Measurements from ENCODE around the gene TAGLN. TPM values are rescaled to one million over a fixed set of nuclear protein-coding genes. Genes with fewer than 3 reads are reported as not detected.

TAGLN gene
- total and polyA plus RNA-seq, 2 donors (not counting 1 experiment from before 2014, with no cell fraction given), result 17.9 to 51.8 TPM

- Histone ChIP-seq H3K4me1 (ENCODE audit: control insufficient read depth in 2 of 2, insufficient read depth in 2 of 2, low read length in 2 of 2) (peaks cover 34 to 38% of the 10 kb centered on the region in 2 donors), H4K20me1 (ENCODE audit: control insufficient read depth, insufficient read depth, low read length, poor library complexity, severe bottlenecking) (no peaks in the 10 kb centered on the region), H3K27me3 (replicated peaks in 1 of 4; ENCODE audit: control extremely low read depth in 1 of 4, control insufficient read depth in 3 of 4, insufficient read depth in 4 of 4, low read length in 3 of 4) (no peaks in the 10 kb centered on the region), H3K9ac (ENCODE audit: low read length) (peak within 1 kb of the TSS; percentile 74), H2AFZ (ENCODE audit: insufficient read depth, low read depth, low read length, poor library complexity, severe bottlenecking) (peak within 1 kb of the TSS; percentile 85), H3K4me2 (replicated peaks; ENCODE audit: low read depth, low read length, poor library complexity, severe bottlenecking) (peak within 1 kb of the TSS; percentile 96), H3K79me2 (ENCODE audit: control insufficient read depth, insufficient read depth, low read length) (peaks cover 52% of the 10 kb centered on the region), H3K27ac (ENCODE audit: low read length in 2 of 2) (peak within 1 kb of the TSS; percentile 82 to 84), H3K9me3 (ENCODE audit: control extremely low read depth in 1 of 3, control insufficient read depth in 2 of 3, insufficient read depth in 1 of 3, low read length in 2 of 3) (peaks cover 0 to 3% (median 0%) of the 10 kb centered on the region in 3 donors), H3K36me3 (replicated peaks in 1 of 2; ENCODE audit: control extremely low read depth in 1 of 2, control insufficient read depth in 1 of 2, extremely low read depth in 1 of 2, insufficient read depth in 2 of 2, low read length in 1 of 2) (peaks cover 3 to 35% of the 10 kb centered on the region in 2 experiments), H3K4me3 (ENCODE audit: control extremely low read depth in 1 of 5, extremely low read depth in 1 of 5, insufficient read depth in 1 of 5, low read depth in 2 of 5, low read length in 4 of 5) (peak within 1 kb of the TSS; percentile 64 to 99 (median 91))
- Mint-ChIP-seq H3K4me3 (peak within 1 kb of the TSS; percentile 95), H3K27me3 (no peaks in the 10 kb centered on the region), H3K4me1 (peaks cover 48% of the 10 kb centered on the region), H3K9me3 (ENCODE audit: insufficient read depth) (no peaks in the 10 kb centered on the region), H3K27ac (peak within 1 kb of the TSS; percentile 99)
- POLR2A ChIA-PET, result interaction anchor here (0.6 to 1.8 kb wide), 3 partner anchors 9 to 88 kb away, joined by 4 to 5 read pairs (median 5); partner anchors contain the start of genes PAFAH1B2 and SIDT2
- TF ChIP-seq EZH2 (IDR thresholded peaks at IDR 0.05; ENCODE audit: borderline replicate concordance, insufficient read depth, low read depth, low read length, poor library complexity, severe bottlenecking) (no peak), CTCF (IDR thresholded peaks at IDR 0.05) (peak; percentile 83)
- DNase-seq (peak; percentile 89), ATAC-seq (ENCODE audit: low read depth) (peak; percentile 78)
- intact Hi-C loops (cut with micrococcal nuclease), result loop anchor here (1.0 to 5.0 kb wide), 6 partner anchors 51 to 585 kb away; partner anchors contain the start of genes PAFAH1B2, SIK3 and ZPR1
- WGBS (ENCODE audit: insufficient coverage), result under 1% methylated on average over 54 of the region's 94 CpGs
- CTCF ChIA-PET, result interaction anchor here (0.7 to 19.9 kb wide), 10 partner anchors 21 to 719 kb away, joined by 3 to 309 read pairs (median 4); partner anchors contain the start of genes PAFAH1B2, SIDT2 and SIK3
Observed at GRCh38 chr11:117232092-117232878, 33.1 kb downstream of the TAGLN start, which contains the start of gene RNF214. RNF214 (plus strand) TSS chr11:117232671; CDS start chr11:117234273, 1,602 bp downstream.

All from B cell (primary cell).